GM23338 (cell line): ENCODE data around the gene FGFRL1. TPM values are rescaled to one million over a fixed set of nuclear protein-coding genes. Genes with fewer than 3 reads are reported as not detected.

Experiments used
- ATAC-seq: fragments of 200-7000 bp; cut with Tn5 transposase; 3 replicates; pipeline ENCODE4 v1.9.1; 2020
- DNase-seq: peaks from one replicate; pipeline ENCODE4 v3.0.0-alpha.2; 2015; ENCODE audit warnings: low spot score
- H2AFZ ChIP-seq: fragments of 200-600 bp; sonication (generic); 2 replicates; pipeline ENCODE4 v1.8.0; 2016; ENCODE audit warnings: antibody characterized with exemption, mild to moderate bottlenecking, moderate library complexity
- H3F3A ChIP-seq: fragments of 200-600 bp; sonication (generic); replicated peaks from 2 replicates; pipeline ENCODE4 v1.8.0; 2017; ENCODE audit warnings: antibody characterized with exemption, mixed run types, low read depth
- H3K27ac ChIP-seq: fragments of 200-600 bp; sonication (generic); 2 replicates; pipeline ENCODE4 v1.6.1; 2016; ENCODE audit warnings: low read depth
- H3K27me3 ChIP-seq: fragments of 200-600 bp; sonication (generic); 2 replicates; pipeline ENCODE4 v1.8.0; 2016; ENCODE audit warnings: mild to moderate bottlenecking, mixed run types, moderate library complexity; ENCODE audit not compliant: insufficient read depth
- H3K36me3 ChIP-seq: fragments of 200-600 bp; sonication (generic); 2 replicates; pipeline ENCODE4 v1.8.0; 2016; ENCODE audit warnings: mild to moderate bottlenecking; ENCODE audit not compliant: insufficient read depth
- H3K4me1 ChIP-seq: fragments of 200-600 bp; sonication (generic); 2 replicates; pipeline ENCODE4 v1.8.0; 2016; ENCODE audit warnings: mild to moderate bottlenecking, moderate library complexity; ENCODE audit not compliant: insufficient read depth
- H3K4me2 ChIP-seq: fragments of 200-600 bp; sonication (generic); 2 replicates; pipeline ENCODE4 v1.7.1; 2017; ENCODE audit warnings: mixed run types
- H3K4me3 ChIP-seq: fragments of 200-600 bp; sonication (generic); 2 replicates; pipeline ENCODE4 v1.6.1; 2016; ENCODE audit warnings: mixed run types
- H3K79me2 ChIP-seq: fragments of 200-600 bp; sonication (generic); replicated peaks from 2 replicates; pipeline ENCODE4 v1.8.0; 2017; ENCODE audit warnings: mild to moderate bottlenecking; ENCODE audit not compliant: insufficient read depth
- H3K9me2 ChIP-seq: fragments of 200-600 bp; sonication (generic); 2 replicates; pipeline ENCODE4 v1.8.0; 2017; ENCODE audit not compliant: insufficient read depth
- H4K20me1 ChIP-seq: fragments of 200-600 bp; sonication (generic); replicated peaks from 2 replicates; pipeline ENCODE4 v1.8.0; 2017; ENCODE audit warnings: mild to moderate bottlenecking; ENCODE audit not compliant: insufficient read depth
- H3K27ac Mint-ChIP-seq: 2 replicates; pipeline ENCODE4 v1.8.0; 2020; ENCODE audit warnings: inconsistent platforms, mild to moderate bottlenecking, moderate library complexity, mixed read lengths
- H3K27me3 Mint-ChIP-seq: 3 replicates; pipeline ENCODE4 v1.8.0; 2022; ENCODE audit warnings: low read depth, mild to moderate bottlenecking, moderate library complexity, mixed read lengths, inconsistent platforms; ENCODE audit not compliant: insufficient read depth, poor library complexity
- H3K36me3 Mint-ChIP-seq: 3 replicates; pipeline ENCODE4 v1.8.0; 2021; ENCODE audit warnings: low read depth, mild to moderate bottlenecking, inconsistent platforms, moderate library complexity, mixed read lengths
- H3K4me1 Mint-ChIP-seq: 3 replicates; pipeline ENCODE4 v1.8.0; 2020; ENCODE audit warnings: mild to moderate bottlenecking, inconsistent platforms, mixed read lengths
- H3K4me3 Mint-ChIP-seq: 3 replicates; pipeline ENCODE4 v1.8.0; 2021; ENCODE audit warnings: moderate library complexity, mild to moderate bottlenecking, inconsistent platforms, mixed read lengths
- H3K9me3 Mint-ChIP-seq: 3 replicates; pipeline ENCODE4 v1.8.0; 2020; ENCODE audit warnings: moderate library complexity, mild to moderate bottlenecking, inconsistent platforms, mixed read lengths
- CREB1 ChIP-seq: fragments of 250-450 bp; sonication (Bioruptor Pico); IDR thresholded peaks from 2 replicates; pipeline ENCODE4 v1.5.0; 2020; ENCODE audit warnings: low read depth, mild to moderate bottlenecking, moderate library complexity
- EZH2 ChIP-seq: fragments of 200-600 bp; sonication (generic); IDR thresholded peaks from one replicate; pipeline ENCODE4 v1.8.0; 2017; ENCODE audit warnings: antibody characterized with exemption, mild to moderate bottlenecking, low read depth; ENCODE audit not compliant: unreplicated experiment
- EZH2phosphoT487 ChIP-seq: fragments of 200-600 bp; sonication (generic); IDR thresholded peaks from one replicate; pipeline ENCODE4 v1.8.1; 2018; ENCODE audit warnings: antibody characterized with exemption; ENCODE audit not compliant: unreplicated experiment
- JUNB ChIP-seq: IDR thresholded peaks from one replicate; pipeline ENCODE4 v1.6.1; 2016; ENCODE audit warnings: antibody characterized with exemption; ENCODE audit not compliant: unreplicated experiment
- NANOG ChIP-seq: IDR thresholded peaks from 2 replicates; pipeline ENCODE4 v1.6.1; 2016; ENCODE audit warnings: antibody characterized with exemption, borderline replicate concordance
- POLR2AphosphoS5 ChIP-seq: IDR thresholded peaks from 2 replicates; pipeline ENCODE4 v1.6.1; 2016; ENCODE audit warnings: antibody characterized with exemption, low read depth
- STAT1 ChIP-seq: IDR thresholded peaks from one replicate; pipeline ENCODE4 v1.6.1; 2016; ENCODE audit warnings: antibody characterized with exemption; ENCODE audit not compliant: unreplicated experiment
- ZNF114 ChIP-seq: fragments of 250-450 bp; sonication (Bioruptor Pico); IDR thresholded peaks from 2 replicates; pipeline ENCODE4 v1.5.0; 2020; ENCODE audit warnings: mild to moderate bottlenecking, moderate library complexity
- ZNF331 ChIP-seq: fragments of 250-450 bp; sonication (Bioruptor Pico); IDR thresholded peaks from 2 replicates; pipeline ENCODE4 v1.5.0; 2020; ENCODE audit warnings: low read depth, mild to moderate bottlenecking, moderate library complexity
- polyA plus RNA-seq: library from polyadenylated mRNA; unstranded; fragments of >200 nt; fragmentation: Nextera tagmentation; extraction: Ambion mirVana; gene quantifications from 2 replicates; pipeline ENCODE4 v1.2.1, GENCODE V29; 2016
- total RNA-seq: library from RNA; depleted of rRNA; stranded (reverse); fragments of >200 nt; shearing (Covaris generic); gene quantifications from 2 replicates; pipeline ENCODE4 v1.2.3, GENCODE V29; 2014
- TF ChIP-seq, protein P1 (sequence below), 2 experiments: fragments of 200-600 bp in 1 of 2; sonication (generic) in 1 of 2; conservative IDR thresholded peaks; 2 replicates each; pipeline versions ENCODE4 v1.5.1 to v1.6.1; 2016 to 2017; ENCODE audit warnings: antibody characterized with exemption in 2 of 2, low read depth in 2 of 2, mild to moderate bottlenecking in 2 of 2, moderate library complexity in 1 of 2
- TF ChIP-seq, protein P2 (sequence below): IDR thresholded peaks from 2 replicates; pipeline ENCODE4 v1.6.1; 2016; ENCODE audit warnings: antibody characterized with exemption
- TF ChIP-seq, protein P3 (sequence below): fragments of 250-450 bp; sonication (Bioruptor Pico); IDR thresholded peaks from 2 replicates; pipeline ENCODE4 v1.5.0; 2020; ENCODE audit warnings: mild to moderate bottlenecking, moderate library complexity

Gene FGFRL1
- total and polyA plus RNA-seq, 2 experiments from 2014 or later, result 7.0 to 35.8 TPM

DNA sequence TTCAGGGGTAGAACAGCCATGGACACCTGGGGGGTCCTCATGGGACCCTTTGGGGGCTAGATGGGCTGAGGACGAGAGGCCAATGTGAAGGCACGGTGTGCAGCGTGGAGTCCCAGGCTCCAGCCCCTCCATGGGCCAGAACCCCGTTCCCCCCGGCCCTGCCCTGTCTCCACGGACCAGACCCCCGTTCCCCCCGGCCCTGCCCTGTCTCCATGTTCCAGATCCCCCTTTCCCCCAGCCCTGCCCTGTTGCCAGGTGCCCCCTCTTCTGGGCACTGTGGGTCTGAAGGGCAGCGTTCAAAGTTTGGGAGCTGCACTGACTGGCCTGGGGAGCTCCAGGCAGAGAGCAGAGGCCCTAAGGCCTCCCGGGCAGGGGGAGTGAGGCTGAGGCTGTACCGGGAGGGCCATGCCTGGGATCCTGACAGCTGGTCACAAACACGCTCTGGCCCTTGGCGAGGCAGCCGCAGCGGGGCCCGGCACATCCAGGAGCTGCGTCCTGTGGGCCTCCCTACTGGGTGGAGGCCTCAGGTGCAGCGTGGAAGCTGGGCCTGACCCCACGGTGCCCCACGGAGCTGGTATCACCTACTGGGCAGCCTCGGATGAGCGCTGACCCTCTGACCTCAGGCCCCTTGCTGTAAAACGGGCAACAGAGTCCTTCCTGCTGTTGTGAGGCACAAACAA, 46.9 kb upstream of the FGFRL1 start (continued):
- TF ChIP-seq ZNF331 (CRISPR knock-in tag) (no peak), NANOG (no peak), ZNF114 (no peak), STAT1 (no peak), EZH2 (no peak), EZH2phosphoT487 (no peak)
- TF ChIP-seq, protein P1, sequence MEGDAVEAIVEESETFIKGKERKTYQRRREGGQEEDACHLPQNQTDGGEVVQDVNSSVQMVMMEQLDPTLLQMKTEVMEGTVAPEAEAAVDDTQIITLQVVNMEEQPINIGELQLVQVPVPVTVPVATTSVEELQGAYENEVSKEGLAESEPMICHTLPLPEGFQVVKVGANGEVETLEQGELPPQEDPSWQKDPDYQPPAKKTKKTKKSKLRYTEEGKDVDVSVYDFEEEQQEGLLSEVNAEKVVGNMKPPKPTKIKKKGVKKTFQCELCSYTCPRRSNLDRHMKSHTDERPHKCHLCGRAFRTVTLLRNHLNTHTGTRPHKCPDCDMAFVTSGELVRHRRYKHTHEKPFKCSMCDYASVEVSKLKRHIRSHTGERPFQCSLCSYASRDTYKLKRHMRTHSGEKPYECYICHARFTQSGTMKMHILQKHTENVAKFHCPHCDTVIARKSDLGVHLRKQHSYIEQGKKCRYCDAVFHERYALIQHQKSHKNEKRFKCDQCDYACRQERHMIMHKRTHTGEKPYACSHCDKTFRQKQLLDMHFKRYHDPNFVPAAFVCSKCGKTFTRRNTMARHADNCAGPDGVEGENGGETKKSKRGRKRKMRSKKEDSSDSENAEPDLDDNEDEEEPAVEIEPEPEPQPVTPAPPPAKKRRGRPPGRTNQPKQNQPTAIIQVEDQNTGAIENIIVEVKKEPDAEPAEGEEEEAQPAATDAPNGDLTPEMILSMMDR (conservative IDR thresholded peaks at IDR 0.05; ENCODE audit: low read depth in 2 of 2), result no peak
- TF ChIP-seq, protein P2, sequence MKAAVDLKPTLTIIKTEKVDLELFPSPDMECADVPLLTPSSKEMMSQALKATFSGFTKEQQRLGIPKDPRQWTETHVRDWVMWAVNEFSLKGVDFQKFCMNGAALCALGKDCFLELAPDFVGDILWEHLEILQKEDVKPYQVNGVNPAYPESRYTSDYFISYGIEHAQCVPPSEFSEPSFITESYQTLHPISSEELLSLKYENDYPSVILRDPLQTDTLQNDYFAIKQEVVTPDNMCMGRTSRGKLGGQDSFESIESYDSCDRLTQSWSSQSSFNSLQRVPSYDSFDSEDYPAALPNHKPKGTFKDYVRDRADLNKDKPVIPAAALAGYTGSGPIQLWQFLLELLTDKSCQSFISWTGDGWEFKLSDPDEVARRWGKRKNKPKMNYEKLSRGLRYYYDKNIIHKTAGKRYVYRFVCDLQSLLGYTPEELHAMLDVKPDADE, result no peak

DNA sequence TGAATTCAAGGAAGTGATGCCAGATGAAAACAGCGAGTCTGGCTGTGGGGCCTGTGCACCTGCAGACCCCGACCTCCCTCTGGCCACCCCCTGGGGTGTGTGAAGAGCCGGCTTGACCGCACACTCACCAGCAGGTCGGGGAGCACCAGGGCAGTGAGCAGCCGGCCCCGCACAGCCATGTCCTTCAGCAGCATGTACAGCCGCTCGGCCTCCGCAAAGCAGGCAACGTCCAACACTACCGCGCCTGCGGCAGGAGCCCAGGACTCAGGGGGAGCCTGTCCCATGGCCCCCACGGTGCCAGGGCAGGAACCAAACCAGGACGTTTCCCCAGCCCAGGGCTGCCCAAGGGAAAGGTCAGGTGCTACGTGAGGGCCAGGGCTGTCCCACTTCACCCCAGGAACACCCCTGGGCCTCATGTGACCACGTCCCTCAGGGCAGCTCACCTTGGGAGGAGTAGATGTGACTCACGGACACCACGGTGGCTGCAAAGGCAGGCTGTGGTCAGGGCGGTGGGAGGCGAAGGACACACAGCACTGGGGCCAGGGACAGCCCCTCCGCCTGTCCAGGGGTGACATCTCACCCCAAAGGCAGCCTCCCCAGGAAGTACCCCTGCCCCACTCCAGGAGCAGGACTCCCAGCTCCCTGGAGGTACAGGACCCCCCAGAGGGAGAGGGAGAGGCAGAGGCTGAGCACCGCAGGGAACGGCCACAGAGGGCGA, 46.2 kb upstream of the FGFRL1 start:
- H3K27ac Mint-ChIP-seq, result no peak overlapping the region
- peaks cover 14% of the 10 kb centered on the region for H3K27me3 Mint-ChIP-seq
- no peaks in the 10 kb centered on the region for H3K36me3 ChIP-seq
- no peak overlapping the region for H3K27ac ChIP-seq
- H3K9me2 ChIP-seq, result no peaks in the 10 kb centered on the region
- H3K79me2 ChIP-seq, result no peaks in the 10 kb centered on the region
- no peak overlapping the region for H3K4me3 ChIP-seq
- H3K4me1 Mint-ChIP-seq, result no peaks in the 10 kb centered on the region
- H3K4me3 Mint-ChIP-seq, result no peak overlapping the region
- H3K9me3 Mint-ChIP-seq, result no peaks in the 10 kb centered on the region
- H4K20me1 ChIP-seq, result no peaks in the 10 kb centered on the region
- no peak overlapping the region for H2AFZ ChIP-seq
- H3F3A ChIP-seq, result no peaks in the 10 kb centered on the region; the same call in 1 of the 2 replicates
- peaks cover 10% of the 10 kb centered on the region; the same call in 1 of the 2 replicates for H3K27me3 ChIP-seq
- no peak overlapping the region for H3K4me2 ChIP-seq
- ATAC-seq (no peak), DNase-seq (no peak)
- no peaks in the 10 kb centered on the region for H3K36me3 Mint-ChIP-seq
- no peaks in the 10 kb centered on the region for H3K4me1 ChIP-seq
- TF ChIP-seq POLR2AphosphoS5 (no peak), ZNF114 (no peak), EZH2phosphoT487 (no peak), EZH2 (no peak), JUNB (no peak), ZNF331 (CRISPR knock-in tag) (no peak), NANOG (no peak), STAT1 (no peak), CREB1 (CRISPR knock-in tag) (no peak)
- TF ChIP-seq, protein P3, sequence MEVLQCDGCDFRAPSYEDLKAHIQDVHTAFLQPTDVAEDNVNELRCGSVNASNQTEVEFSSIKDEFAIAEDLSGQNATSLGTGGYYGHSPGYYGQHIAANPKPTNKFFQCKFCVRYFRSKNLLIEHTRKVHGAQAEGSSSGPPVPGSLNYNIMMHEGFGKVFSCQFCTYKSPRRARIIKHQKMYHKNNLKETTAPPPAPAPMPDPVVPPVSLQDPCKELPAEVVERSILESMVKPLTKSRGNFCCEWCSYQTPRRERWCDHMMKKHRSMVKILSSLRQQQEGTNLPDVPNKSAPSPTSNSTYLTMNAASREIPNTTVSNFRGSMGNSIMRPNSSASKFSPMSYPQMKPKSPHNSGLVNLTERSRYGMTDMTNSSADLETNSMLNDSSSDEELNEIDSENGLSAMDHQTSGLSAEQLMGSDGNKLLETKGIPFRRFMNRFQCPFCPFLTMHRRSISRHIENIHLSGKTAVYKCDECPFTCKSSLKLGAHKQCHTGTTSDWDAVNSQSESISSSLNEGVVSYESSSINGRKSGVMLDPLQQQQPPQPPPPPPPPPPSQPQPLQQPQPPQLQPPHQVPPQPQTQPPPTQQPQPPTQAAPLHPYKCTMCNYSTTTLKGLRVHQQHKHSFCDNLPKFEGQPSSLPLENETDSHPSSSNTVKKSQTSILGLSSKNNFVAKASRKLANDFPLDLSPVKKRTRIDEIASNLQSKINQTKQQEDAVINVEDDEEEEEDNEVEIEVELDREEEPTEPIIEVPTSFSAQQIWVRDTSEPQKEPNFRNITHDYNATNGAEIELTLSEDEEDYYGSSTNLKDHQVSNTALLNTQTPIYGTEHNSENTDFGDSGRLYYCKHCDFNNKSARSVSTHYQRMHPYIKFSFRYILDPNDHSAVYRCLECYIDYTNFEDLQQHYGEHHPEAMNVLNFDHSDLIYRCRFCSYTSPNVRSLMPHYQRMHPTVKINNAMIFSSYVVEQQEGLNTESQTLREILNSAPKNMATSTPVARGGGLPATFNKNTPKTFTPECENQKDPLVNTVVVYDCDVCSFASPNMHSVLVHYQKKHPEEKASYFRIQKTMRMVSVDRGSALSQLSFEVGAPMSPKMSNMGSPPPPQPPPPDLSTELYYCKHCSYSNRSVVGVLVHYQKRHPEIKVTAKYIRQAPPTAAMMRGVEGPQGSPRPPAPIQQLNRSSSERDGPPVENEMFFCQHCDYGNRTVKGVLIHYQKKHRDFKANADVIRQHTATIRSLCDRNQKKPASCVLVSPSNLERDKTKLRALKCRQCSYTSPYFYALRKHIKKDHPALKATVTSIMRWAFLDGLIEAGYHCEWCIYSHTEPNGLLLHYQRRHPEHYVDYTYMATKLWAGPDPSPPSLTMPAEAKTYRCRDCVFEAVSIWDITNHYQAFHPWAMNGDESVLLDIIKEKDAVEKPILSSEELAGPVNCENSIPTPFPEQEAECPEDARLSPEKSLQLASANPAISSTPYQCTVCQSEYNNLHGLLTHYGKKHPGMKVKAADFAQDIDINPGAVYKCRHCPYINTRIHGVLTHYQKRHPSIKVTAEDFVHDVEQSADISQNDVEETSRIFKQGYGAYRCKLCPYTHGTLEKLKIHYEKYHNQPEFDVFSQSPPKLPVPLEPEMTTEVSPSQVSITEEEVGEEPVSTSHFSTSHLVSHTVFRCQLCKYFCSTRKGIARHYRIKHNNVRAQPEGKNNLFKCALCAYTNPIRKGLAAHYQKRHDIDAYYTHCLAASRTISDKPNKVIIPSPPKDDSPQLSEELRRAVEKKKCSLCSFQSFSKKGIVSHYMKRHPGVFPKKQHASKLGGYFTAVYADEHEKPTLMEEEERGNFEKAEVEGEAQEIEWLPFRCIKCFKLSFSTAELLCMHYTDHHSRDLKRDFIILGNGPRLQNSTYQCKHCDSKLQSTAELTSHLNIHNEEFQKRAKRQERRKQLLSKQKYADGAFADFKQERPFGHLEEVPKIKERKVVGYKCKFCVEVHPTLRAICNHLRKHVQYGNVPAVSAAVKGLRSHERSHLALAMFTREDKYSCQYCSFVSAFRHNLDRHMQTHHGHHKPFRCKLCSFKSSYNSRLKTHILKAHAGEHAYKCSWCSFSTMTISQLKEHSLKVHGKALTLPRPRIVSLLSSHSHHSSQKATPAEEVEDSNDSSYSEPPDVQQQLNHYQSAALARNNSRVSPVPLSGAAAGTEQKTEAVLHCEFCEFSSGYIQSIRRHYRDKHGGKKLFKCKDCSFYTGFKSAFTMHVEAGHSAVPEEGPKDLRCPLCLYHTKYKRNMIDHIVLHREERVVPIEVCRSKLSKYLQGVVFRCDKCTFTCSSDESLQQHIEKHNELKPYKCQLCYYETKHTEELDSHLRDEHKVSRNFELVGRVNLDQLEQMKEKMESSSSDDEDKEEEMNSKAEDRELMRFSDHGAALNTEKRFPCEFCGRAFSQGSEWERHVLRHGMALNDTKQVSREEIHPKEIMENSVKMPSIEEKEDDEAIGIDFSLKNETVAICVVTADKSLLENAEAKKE, result no peak
- TF ChIP-seq, protein P2, result no peak
